Activated naive CD8-positive, alpha-beta T cell treated with anti-CD3 and anti-CD28 coated beads, Interleukin-2, amount 50 U/mL, for 16 hours (primary cell): ENCODE data around the gene SLC12A9.

Experiments
- DNase-seq: peaks from one replicate; pipeline ENCODE4 v3.0.0-alpha.2; 2020; ENCODE audit warnings: low read depth, low spot score

The SLC12A9 gene

GRCh38 chr7:100860702-100861615, 8.4 kb downstream of the SLC12A9 start:
- no peak for DNase-seq

- DNase-seq = no peak
Measured at GRCh38 chr7:100861616-100861985, 9.1 kb downstream of the SLC12A9 start.

GRCh38 chr7:100863406-100863950, 11.0 kb downstream of the SLC12A9 start:
- no peak for DNase-seq

GRCh38 chr7:100864263-100864845, 11.8 kb downstream of the SLC12A9 start:
- DNase-seq = no peak

GRCh38 chr7:100865372-100865911, 12.9 kb downstream of the SLC12A9 start:
- DNase-seq = no peak

GRCh38 chr7:100865938-100866728, 13.6 kb downstream of the SLC12A9 start:
- no peak for DNase-seq

GRCh38 chr7:100866729-100867039, 14.2 kb downstream of the SLC12A9 start:
- no peak for DNase-seq

GRCh38 chr7:100867040-100867775, 14.7 kb downstream of the SLC12A9 start, which contains the start of gene TRIP6:
TSS of gene TRIP6 (plus strand) at chr7:100867387. CDS start at chr7:100867498, 111 bp downstream.
- peak; percentile 40 for DNase-seq

GRCh38 chr7:100867776-100868485, 15.4 kb downstream of the SLC12A9 start:
- no peak for DNase-seq

- no peak for DNase-seq
Measured at GRCh38 chr7:100873599-100874299, 21.2 kb downstream of the SLC12A9 start.

- no peak for DNase-seq
Measured at GRCh38 chr7:100874300-100874576, 21.7 kb downstream of the SLC12A9 start.

GRCh38 chr7:100874577-100875355, 22.3 kb downstream of the SLC12A9 start, which contains the start of gene SRRT:
TSS of gene SRRT (plus strand) at chr7:100875103. CDS start at chr7:100875591, 488 bp downstream.
- DNase-seq = peak; percentile 96

- no peak for DNase-seq
Measured at GRCh38 chr7:100875356-100875751, 22.8 kb downstream of the SLC12A9 start.

GRCh38 chr7:100878013-100878412, 25.5 kb downstream of the SLC12A9 start:
- DNase-seq = no peak

GRCh38 chr7:100878685-100879084, 26.2 kb downstream of the SLC12A9 start:
- no peak for DNase-seq

GRCh38 chr7:100879685-100880261, 27.3 kb downstream of the SLC12A9 start:
- no peak for DNase-seq

GRCh38 chr7:100880645-100881044, 28.1 kb downstream of the SLC12A9 start:
- DNase-seq = no peak

GRCh38 chr7:100881136-100881535, 28.6 kb downstream of the SLC12A9 start:
- no peak for DNase-seq

- DNase-seq = no peak
Measured at GRCh38 chr7:100882201-100882600, 29.7 kb downstream of the SLC12A9 start.
